HepG2 (cell line): ENCODE data around the gene PGPEP1. TPM values are rescaled to one million over a fixed set of nuclear protein-coding genes. Genes with fewer than 3 reads are reported as not detected.

ENCODE experiments used
- ATF5 ChIP-seq: sonication (generic); formaldehyde crosslinking; IDR thresholded peaks from 2 replicates; pipeline ENCODE4 v1.4.0; 2020; ENCODE audit warnings: mild to moderate bottlenecking, low read depth, missing genetic modification reagents
- ATM ChIP-seq: fragments of 450-650 bp; IDR thresholded peaks from 2 replicates; pipeline ENCODE4 v1.7.1; 2017; ENCODE audit warnings: mild to moderate bottlenecking, borderline replicate concordance
- CENPT ChIP-seq: sonication (generic); formaldehyde crosslinking; IDR thresholded peaks from 2 replicates; pipeline ENCODE4 v1.8.0; 2022; ENCODE audit warnings: low read depth, mild to moderate bottlenecking, moderate library complexity, missing genetic modification reagents
- ETV6 ChIP-seq: sonication (generic); formaldehyde crosslinking; conservative IDR thresholded peaks from 2 replicates; pipeline ENCODE4 v1.4.0; 2020; ENCODE audit warnings: missing genetic modification reagents
- MAF1 ChIP-seq: sonication (generic); formaldehyde crosslinking; IDR thresholded peaks from 2 replicates; pipeline ENCODE4 v1.5.0; 2020; ENCODE audit warnings: missing genetic modification reagents, borderline replicate concordance
- MBD4 ChIP-seq: IDR thresholded peaks from 2 replicates; pipeline ENCODE4 v1.6.1; 2012; ENCODE audit warnings: low read length, inconsistent platforms, borderline replicate concordance
- NFAT5 ChIP-seq: sonication (generic); formaldehyde crosslinking; IDR thresholded peaks from 2 replicates; pipeline ENCODE4 v1.4.0; 2020; ENCODE audit warnings: missing genetic modification reagents
- SMC3 ChIP-seq: IDR thresholded peaks from 2 replicates; pipeline ENCODE4 v1.6.1; 2011; ENCODE audit warnings: low read length, improper control_type of control experiment
- SNAI1 ChIP-seq: sonication (generic); formaldehyde crosslinking; IDR thresholded peaks from 2 replicates; pipeline ENCODE4 v1.5.0; 2020; ENCODE audit warnings: mild to moderate bottlenecking, missing genetic modification reagents, borderline replicate concordance
- SPEN ChIP-seq: sonication (generic); formaldehyde crosslinking; IDR thresholded peaks from 2 replicates; pipeline ENCODE4 v1.5.1; 2020; ENCODE audit warnings: low read depth, mild to moderate bottlenecking, missing genetic modification reagents
- SYNCRIP ChIP-seq: fragments of 200-400 bp; formaldehyde crosslinking; IDR thresholded peaks from 2 replicates; pipeline ENCODE4 v1.6.1; 2018; ENCODE audit warnings: mild to moderate bottlenecking, low read depth, low read length; ENCODE audit not compliant: insufficient read depth
- ZBTB34 ChIP-seq: sonication (generic); formaldehyde crosslinking; IDR thresholded peaks from 2 replicates; pipeline ENCODE4 v1.8.0; 2022; ENCODE audit warnings: mild to moderate bottlenecking, missing genetic modification reagents
- ZNF205 ChIP-seq: IDR thresholded peaks from 2 replicates; pipeline ENCODE4 v1.6.1; 2018; ENCODE audit warnings: missing biosample characterization, missing genetic modification reagents
- ZNF24 ChIP-seq: fragments of 450-650 bp; IDR thresholded peaks from 2 replicates; pipeline ENCODE4 v1.6.1; 2017; ENCODE audit warnings: antibody characterized with exemption, mild to moderate bottlenecking
- polyA plus RNA-seq, 8 experiments: library from polyadenylated mRNA; depleted of rRNA in 3 of 8; stranded (reverse) in 7 of 8; unstranded in 1 of 8; fragments of >200 nt; fragmentation: Illumina TruSeq in 4 of 8; extraction: Trizol in 4 of 8; gene quantifications; 2 replicates each; pipeline versions ENCODE4 v1.2.1 to v1.2.3, GENCODE V29; 2011 to 2016; ENCODE audit warnings: low read depth in 4 of 8, missing spikeins in 1 of 8, mixed read lengths in 1 of 8; ENCODE audit not compliant: insufficient read depth in 1 of 8
- total RNA-seq, 5 experiments: library from RNA; depleted of rRNA; stranded (reverse); fragments of >200 nt; fragmentation: Illumina TruSeq; extraction: Trizol; gene quantifications; 2 replicates each; pipeline ENCODE4 v1.2.3, GENCODE V29; 2016; ENCODE audit warnings: low read depth in 1 of 5
- TF ChIP-seq, protein P1 (sequence below): sonication (generic); formaldehyde crosslinking; IDR thresholded peaks from 2 replicates; pipeline ENCODE4 v1.4.0; 2020; ENCODE audit warnings: missing genetic modification reagents, borderline replicate concordance

PGPEP1 gene
- total and polyA plus RNA-seq, 2 of the 13 experiments (the other 11 are each of a cell fraction or from before 2014, with no cell fraction given), result 53.1 to 56.6 TPM

GRCh38 chr19:18291590-18292461 is 48.6 kb upstream of the PGPEP1 start (continued):
- TF ChIP-seq ZBTB34 (CRISPR knock-in tag) (no peak), ZNF24 (no peak), ATF5 (CRISPR knock-in tag) (no peak), SPEN (CRISPR knock-in tag) (peak; percentile 79; the same call in 1 of the 2 replicates), MAF1 (CRISPR knock-in tag) (no peak), SMC3 (no peak), MBD4 (no peak), CENPT (CRISPR knock-in tag) (no peak), ATM (no peak), ETV6 (CRISPR knock-in tag) (no peak), NFAT5 (CRISPR knock-in tag) (no peak), ZNF205 (CRISPR knock-in tag) (peak; percentile 20; the same call in 1 of the 2 replicates), SYNCRIP (no peak), SNAI1 (no peak)
- TF ChIP-seq, protein P1, sequence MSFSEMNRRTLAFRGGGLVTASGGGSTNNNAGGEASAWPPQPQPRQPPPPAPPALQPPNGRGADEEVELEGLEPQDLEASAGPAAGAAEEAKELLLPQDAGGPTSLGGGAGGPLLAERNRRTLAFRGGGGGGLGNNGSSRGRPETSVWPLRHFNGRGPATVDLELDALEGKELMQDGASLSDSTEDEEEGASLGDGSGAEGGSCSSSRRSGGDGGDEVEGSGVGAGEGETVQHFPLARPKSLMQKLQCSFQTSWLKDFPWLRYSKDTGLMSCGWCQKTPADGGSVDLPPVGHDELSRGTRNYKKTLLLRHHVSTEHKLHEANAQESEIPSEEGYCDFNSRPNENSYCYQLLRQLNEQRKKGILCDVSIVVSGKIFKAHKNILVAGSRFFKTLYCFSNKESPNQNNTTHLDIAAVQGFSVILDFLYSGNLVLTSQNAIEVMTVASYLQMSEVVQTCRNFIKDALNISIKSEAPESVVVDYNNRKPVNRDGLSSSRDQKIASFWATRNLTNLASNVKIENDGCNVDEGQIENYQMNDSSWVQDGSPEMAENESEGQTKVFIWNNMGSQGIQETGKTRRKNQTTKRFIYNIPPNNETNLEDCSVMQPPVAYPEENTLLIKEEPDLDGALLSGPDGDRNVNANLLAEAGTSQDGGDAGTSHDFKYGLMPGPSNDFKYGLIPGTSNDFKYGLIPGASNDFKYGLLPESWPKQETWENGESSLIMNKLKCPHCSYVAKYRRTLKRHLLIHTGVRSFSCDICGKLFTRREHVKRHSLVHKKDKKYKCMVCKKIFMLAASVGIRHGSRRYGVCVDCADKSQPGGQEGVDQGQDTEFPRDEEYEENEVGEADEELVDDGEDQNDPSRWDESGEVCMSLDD (CRISPR knock-in tag), result no peak
